Dendritic cell treated with granulocyte-macrophage colony-stimulating factor and Interleukin-4, amounts not matched to agents 40 ng/mL and 50 ng/mL, for 4 days (primary cell): ENCODE results near the gene NUTM2E.
"Not testable (repeated sequence)": the region's sequence is repeated elsewhere in the genome, so short reads cannot be mapped to it uniquely, and the experiment has no call there.

Experiments
- H3K27ac Mint-ChIP-seq: one replicate; pipeline ENCODE4 v1.8.0; 2022; ENCODE audit warnings: mild to moderate bottlenecking, mixed read lengths
- H3K27me3 Mint-ChIP-seq: one replicate; pipeline ENCODE4 v1.8.0; 2022; ENCODE audit warnings: mild to moderate bottlenecking, mixed read lengths
- H3K36me3 Mint-ChIP-seq: one replicate; pipeline ENCODE4 v1.8.0; 2022; ENCODE audit warnings: low read depth, mixed read lengths
- H3K4me1 Mint-ChIP-seq: one replicate; pipeline ENCODE4 v1.8.0; 2022; ENCODE audit warnings: low read depth, mixed read lengths
- H3K4me3 Mint-ChIP-seq: one replicate; pipeline ENCODE4 v1.8.0; 2022; ENCODE audit warnings: mild to moderate bottlenecking, moderate library complexity, mixed read lengths
- H3K9me3 Mint-ChIP-seq: one replicate; pipeline ENCODE4 v1.8.0; 2022; ENCODE audit warnings: mixed read lengths
- intact Hi-C: fragments of 100-400 bp; cut with micrococcal nuclease; formaldehyde crosslinking; loops from one replicate; pipeline ENCODE4 v1.15.0; 2022

The NUTM2E gene

DNA sequence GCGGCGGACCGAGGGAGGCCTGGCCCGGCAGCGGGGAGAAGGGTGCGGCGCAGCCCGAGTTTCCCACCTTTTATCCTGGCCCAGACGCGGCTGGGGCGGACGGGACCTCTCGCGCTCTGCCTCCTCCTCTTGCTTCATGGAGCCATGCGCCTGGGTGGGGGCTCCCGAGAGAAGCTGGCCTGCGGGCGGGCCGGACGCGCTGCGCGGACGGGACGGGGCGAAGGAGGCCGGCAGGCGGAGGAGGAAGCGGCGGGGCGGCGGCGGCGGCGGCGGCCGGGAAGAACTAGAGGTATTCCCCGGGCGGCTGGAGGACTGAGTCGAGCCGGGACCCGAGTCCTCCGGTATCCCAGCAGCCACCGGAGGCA, 426 bp upstream of the NUTM2E start:
- Mint-ChIP-seq H3K4me3 (peak overlapping the region; percentile 85), H3K27ac (peak overlapping the region; percentile 91), H3K4me1 (peaks cover 20% of the 10 kb centered on the region)
- intact Hi-C loops, H3K27me3 Mint-ChIP-seq, H3K9me3 Mint-ChIP-seq, H3K36me3 Mint-ChIP-seq: not testable (repeated sequence)

DNA sequence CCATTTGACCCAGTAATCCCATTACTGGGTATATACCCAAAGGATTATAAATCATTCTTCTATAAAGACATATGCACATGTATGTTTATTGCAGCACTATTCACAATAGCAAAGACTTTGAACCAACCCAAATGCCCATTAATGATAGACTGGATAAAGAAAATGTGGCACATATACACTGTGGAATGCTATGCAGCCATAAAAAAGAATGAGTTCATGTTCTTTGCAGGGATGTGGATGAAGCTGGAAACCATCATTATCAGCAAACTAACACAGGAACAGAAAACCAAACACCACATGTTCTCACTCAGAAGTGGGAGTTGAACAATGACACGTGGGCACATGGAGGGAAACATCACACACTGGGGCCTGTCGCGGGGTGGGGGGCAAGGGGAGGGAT, 7.3 kb downstream of the NUTM2E start:
- H3K4me1 Mint-ChIP-seq, intact Hi-C loops, H3K27ac Mint-ChIP-seq, H3K36me3 Mint-ChIP-seq, H3K9me3 Mint-ChIP-seq, H3K4me3 Mint-ChIP-seq, H3K27me3 Mint-ChIP-seq: not testable (repeated sequence)

DNA sequence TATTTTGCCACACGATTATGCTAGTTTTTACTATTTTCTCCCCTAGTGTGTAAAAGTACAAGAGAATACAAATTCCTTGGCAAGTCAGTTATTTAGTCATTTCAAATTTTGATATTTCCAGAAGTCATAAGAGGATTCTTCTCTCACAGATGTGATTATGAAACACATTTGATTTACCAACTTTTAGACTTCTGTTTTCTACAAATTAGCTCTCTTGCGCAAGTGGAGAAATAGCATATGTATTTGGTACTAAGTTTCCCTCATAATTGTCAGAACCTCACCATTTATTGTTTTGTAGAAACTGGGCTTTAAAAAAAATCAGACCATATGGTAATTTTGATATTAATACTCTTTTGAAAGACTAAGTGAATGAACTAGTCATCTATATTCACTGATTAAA, 9.4 kb downstream of the NUTM2E start:
- H3K27me3 Mint-ChIP-seq, H3K9me3 Mint-ChIP-seq, H3K27ac Mint-ChIP-seq, intact Hi-C loops, H3K4me1 Mint-ChIP-seq, H3K36me3 Mint-ChIP-seq, H3K4me3 Mint-ChIP-seq: not testable (repeated sequence)

DNA sequence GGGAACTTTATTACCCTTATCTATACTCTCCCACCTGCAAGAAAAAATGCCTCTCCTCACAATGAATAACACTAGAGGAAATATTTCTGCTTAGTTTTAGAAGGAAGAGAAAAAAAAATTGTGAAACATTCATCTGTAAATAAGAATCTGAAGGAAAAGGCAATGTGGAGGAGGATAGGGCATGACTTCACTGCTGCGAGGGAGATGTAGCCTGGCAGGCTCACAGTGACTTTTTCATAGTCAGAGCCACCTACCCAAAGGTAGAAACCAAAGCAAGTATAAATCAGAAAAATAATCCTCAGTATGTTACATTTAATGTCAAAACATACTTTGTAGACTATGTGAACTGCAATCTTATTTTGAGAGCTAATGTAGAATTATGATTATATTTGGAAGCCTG, 10.4 kb downstream of the NUTM2E start:
- H3K27ac Mint-ChIP-seq, H3K4me1 Mint-ChIP-seq, H3K4me3 Mint-ChIP-seq, intact Hi-C loops, H3K36me3 Mint-ChIP-seq, H3K27me3 Mint-ChIP-seq, H3K9me3 Mint-ChIP-seq: not testable (repeated sequence)

DNA sequence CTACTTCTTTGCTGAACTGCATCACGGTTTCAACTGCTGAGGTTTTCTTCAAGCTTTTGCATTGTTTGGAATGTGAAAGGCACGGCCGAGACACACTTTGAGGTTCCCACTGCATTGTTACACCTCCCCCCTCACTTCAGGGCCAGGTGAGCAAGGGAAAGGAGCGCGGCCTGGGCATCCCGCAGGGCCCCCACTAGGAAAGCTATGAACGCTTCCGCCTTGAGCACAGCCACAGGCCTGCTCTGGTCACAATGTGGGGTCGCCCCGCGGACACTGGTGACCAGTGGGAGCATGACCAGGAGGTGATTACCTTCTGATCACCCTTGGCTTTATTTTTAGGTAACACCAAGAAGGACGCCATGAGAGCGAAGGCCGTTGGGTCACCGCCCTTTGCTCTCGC, 11.9 kb downstream of the NUTM2E start:
- H3K9me3 Mint-ChIP-seq, H3K27me3 Mint-ChIP-seq, H3K4me3 Mint-ChIP-seq, H3K27ac Mint-ChIP-seq, intact Hi-C loops, H3K36me3 Mint-ChIP-seq, H3K4me1 Mint-ChIP-seq: not testable (repeated sequence)

DNA sequence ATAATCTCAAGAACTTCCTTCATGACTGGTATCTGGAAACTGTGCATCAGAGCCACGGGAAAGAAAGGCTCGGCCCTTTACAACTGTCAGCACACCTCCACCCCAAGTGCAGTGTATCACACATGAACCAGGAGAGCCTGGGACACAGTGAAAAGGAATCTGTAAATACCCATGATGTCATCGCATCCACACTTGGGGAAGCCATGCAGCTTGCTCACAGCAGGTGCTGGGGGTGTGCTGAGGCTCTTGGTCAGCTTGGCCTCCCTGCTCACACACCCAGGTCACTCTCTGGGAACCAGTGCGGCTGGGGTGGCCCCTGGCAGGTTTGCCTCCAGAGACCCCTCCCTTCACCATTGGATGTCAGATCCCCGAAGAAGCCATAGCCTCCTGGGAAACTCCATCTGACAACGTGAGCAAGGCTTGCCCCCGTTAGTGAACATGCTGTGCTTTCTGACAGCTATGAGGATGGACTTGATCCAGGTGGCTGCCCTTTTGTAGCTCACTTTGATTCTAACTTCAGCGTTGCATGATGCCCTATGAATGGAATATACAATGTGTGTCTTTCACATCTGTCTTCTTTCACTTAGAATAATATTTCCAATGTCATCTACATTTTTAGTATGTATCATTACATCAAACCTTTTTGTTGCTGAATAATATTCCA, 26.8 kb downstream of the NUTM2E start:
- H3K27me3 Mint-ChIP-seq, H3K36me3 Mint-ChIP-seq, H3K27ac Mint-ChIP-seq, H3K9me3 Mint-ChIP-seq, H3K4me1 Mint-ChIP-seq, H3K4me3 Mint-ChIP-seq, intact Hi-C loops: not testable (repeated sequence)

DNA sequence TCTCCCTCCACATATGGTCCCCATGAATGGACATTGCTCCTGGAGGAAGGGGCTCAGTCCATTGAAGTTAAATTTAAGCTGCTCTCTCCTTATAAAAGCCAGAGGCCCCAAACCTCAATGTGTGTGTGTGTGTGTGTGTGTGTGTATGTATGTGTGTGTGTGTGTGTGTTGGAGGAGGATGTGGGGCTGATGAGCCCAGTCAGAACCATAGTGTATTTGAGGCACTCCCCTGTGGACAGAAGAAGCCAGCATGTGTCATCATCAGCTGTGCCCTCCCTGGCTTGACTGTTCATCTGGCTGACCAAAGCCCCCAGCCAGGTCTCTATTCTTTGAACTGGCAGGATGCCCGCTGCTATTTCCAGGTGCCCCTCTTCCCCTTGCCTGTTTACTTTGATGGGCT, 35.7 kb downstream of the NUTM2E start:
- H3K36me3 Mint-ChIP-seq, H3K27me3 Mint-ChIP-seq, H3K9me3 Mint-ChIP-seq, H3K4me3 Mint-ChIP-seq, H3K27ac Mint-ChIP-seq, H3K4me1 Mint-ChIP-seq, intact Hi-C loops: not testable (repeated sequence)

DNA sequence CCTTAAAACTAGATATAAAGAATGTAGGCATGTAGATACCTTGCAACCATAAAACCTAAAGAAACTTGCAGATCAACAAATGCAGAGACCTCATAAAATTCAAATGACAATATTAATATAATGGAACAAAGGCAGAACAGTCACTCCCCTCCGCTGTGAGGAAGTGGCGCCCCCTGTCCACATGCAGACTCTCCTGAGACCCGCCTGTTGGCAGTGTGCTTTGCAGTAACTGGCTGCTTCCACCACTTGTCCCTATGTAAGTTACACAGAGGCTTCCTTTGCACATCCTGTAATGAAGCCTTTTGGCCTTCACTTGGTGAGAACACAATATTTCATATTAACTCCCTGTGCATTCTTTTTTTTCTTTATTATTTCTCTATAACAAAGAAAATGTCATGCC, 36.3 kb downstream of the NUTM2E start:
- H3K27me3 Mint-ChIP-seq, H3K4me1 Mint-ChIP-seq, H3K36me3 Mint-ChIP-seq, intact Hi-C loops, H3K27ac Mint-ChIP-seq, H3K4me3 Mint-ChIP-seq, H3K9me3 Mint-ChIP-seq: not testable (repeated sequence)

DNA sequence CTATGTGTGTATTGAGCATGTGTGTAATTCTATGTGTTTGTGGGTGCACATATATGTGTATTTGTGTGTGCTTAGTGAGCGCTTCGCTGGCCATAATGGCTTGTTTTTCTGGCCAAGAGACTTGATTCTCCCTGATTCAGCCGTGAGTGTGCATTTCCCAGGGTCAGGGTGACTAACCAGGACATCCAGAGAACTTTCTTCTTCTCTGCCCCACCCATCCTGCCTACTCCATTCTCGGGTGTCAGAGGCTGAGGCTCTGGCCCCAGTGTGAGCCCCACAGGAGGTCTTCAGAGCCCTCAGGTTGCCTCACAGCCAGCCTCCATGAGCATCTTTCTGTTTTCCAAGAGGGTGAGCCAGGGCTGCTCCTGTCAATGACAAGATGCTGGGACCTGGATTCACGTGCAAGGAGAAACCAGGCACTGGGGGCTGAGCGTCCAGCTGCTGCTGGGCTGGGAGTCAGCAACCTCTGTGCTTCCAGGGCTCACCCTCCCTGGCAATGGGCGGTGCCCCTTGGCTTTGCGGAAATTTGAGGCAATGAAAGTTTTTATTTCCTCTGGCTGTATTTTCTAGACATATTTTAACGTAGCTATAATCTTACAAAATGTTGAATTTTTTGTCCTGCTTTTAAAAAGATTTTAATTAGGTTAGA, 40.5 kb downstream of the NUTM2E start:
- H3K27ac Mint-ChIP-seq, H3K4me3 Mint-ChIP-seq, H3K9me3 Mint-ChIP-seq, H3K4me1 Mint-ChIP-seq, H3K36me3 Mint-ChIP-seq, intact Hi-C loops, H3K27me3 Mint-ChIP-seq: not testable (repeated sequence)

DNA sequence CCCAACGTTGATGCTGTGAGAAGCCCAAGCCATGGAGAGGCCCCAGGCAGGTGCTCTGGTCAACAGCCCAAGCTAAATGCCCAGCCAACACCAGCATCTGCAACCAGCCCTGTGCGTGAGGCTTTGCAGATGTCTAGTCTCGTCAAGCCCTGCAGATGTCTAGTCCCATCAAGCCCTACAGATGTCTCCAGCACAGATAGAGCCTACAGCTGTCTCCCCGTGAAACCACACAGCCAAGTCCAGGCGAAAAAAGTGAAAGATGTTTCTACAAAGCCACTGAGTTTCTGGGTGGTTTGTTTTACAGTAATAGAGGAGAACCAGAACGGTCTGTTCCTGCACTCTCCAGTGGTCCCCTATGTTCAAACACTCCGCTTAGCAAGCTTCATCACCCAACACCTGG, 41.5 kb downstream of the NUTM2E start:
- H3K9me3 Mint-ChIP-seq, H3K36me3 Mint-ChIP-seq, H3K27me3 Mint-ChIP-seq, H3K4me3 Mint-ChIP-seq, H3K4me1 Mint-ChIP-seq, intact Hi-C loops, H3K27ac Mint-ChIP-seq: not testable (repeated sequence)

DNA sequence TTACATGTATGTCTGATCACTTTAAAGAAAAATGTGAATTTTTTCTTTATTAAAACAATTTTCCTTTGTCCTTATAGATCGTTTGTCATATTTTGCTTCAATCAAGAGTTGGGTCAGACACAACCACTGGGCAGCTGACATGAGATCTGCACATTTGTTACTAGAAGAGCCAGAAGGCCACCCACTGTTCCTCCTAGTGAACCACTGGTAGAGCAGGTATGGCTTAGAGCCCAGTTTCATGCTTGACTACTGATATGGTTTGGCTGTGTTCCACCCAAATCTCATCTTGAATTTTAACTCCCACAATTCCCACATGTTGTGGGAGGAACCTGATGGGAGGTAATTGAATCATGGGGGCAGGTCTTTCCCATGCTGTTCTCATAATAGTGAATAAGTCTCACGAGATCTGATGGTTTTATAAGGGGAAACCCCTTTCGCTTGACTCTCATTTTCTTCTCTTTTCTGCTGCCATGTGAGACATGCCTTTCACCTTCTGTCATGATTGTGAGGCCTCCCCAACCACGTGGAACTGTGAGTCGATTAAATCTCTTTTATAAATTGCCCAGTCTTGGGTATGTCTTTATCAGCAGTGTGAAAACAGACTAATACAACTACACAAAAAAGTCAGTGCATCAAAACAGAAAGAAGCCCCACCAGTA, 43.0 kb downstream of the NUTM2E start:
- H3K27ac Mint-ChIP-seq, H3K27me3 Mint-ChIP-seq, intact Hi-C loops, H3K9me3 Mint-ChIP-seq, H3K4me3 Mint-ChIP-seq, H3K36me3 Mint-ChIP-seq, H3K4me1 Mint-ChIP-seq: not testable (repeated sequence)

DNA sequence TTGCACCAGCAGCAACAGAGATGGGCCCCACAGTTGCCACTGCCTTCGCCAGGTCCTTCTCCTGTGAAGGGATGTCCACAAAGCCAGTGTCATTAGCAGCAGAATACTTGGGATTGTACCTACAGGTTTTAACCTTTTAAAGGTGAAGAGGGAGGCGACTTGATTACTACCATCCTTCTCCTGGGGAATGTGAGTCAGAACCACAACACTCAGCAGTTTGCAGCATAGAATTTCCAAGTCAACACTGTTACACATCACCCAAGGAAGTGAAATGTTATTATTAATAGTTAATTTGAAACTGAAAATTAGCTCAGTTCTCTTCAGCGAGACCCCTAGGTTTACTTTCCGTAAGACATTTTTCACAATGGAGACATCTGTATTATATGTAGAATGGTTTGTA, 45.2 kb downstream of the NUTM2E start:
- H3K27me3 Mint-ChIP-seq, H3K9me3 Mint-ChIP-seq, H3K27ac Mint-ChIP-seq, H3K4me3 Mint-ChIP-seq, intact Hi-C loops, H3K4me1 Mint-ChIP-seq, H3K36me3 Mint-ChIP-seq: not testable (repeated sequence)
